GM12874 (cell line): ENCODE data around the gene MAP3K7CL.

Source experiments
- CTCF ChIP-seq: IDR thresholded peaks from 2 replicates; pipeline ENCODE4 v1.5.1; 2011; ENCODE audit warnings: low read depth, mild to moderate bottlenecking, control low read depth, low read length, moderate library complexity; ENCODE audit not compliant: insufficient read depth

Gene MAP3K7CL

GRCh38 chr21:29130270-29130969 lies at the start of gene MAP3K7CL:
TSS of gene MAP3K7CL (plus strand) at chr21:29130644. CDS start at chr21:29133345, 2,701 bp downstream.
- no peak for TF ChIP-seq CTCF

- no peak for TF ChIP-seq CTCF
Measured at GRCh38 chr21:29082046-29082815, 48.2 kb upstream of the MAP3K7CL start.

- TF ChIP-seq CTCF: no peak
Measured at GRCh38 chr21:29083306-29083705, 47.1 kb upstream of the MAP3K7CL start.

- no peak for TF ChIP-seq CTCF
Measured at GRCh38 chr21:29084372-29084771, 46.1 kb upstream of the MAP3K7CL start.

GRCh38 chr21:29085106-29085752 lies 45.2 kb upstream of the MAP3K7CL start:
- no peak for TF ChIP-seq CTCF

- TF ChIP-seq CTCF: no peak
Measured at GRCh38 chr21:29091033-29091432, 39.4 kb upstream of the MAP3K7CL start.
